Right cardiac atrium (tissue), 5 donors: ENCODE measurements around the gene SUN2. TPM values are rescaled to one million over a fixed set of nuclear protein-coding genes. Genes with fewer than 3 reads are reported as not detected.

Experiments
- ATAC-seq, 2 donors: fragments of 200-7000 bp; cut with Tn5 transposase; one replicate each; pipeline versions ENCODE4 v1.8.0 to v1.9.1; 2020; ENCODE audit warnings: moderate library complexity in 2 of 2, mild to moderate bottlenecking in 1 of 2
- DNase-seq, 3 donors: peaks; one replicate each; pipeline ENCODE4 v3.0.0-alpha.2; 2020
- H3K27ac ChIP-seq: one replicate; pipeline ENCODE4 v1.5.1; 2013; ENCODE audit warnings: mild to moderate bottlenecking, low read length, control low read depth, moderate library complexity
- H3K27me3 ChIP-seq: one replicate; pipeline ENCODE4 v1.6.1; 2013; ENCODE audit not compliant: control insufficient read depth, insufficient read depth
- H3K4me1 ChIP-seq: one replicate; pipeline ENCODE4 v1.6.1; 2013; ENCODE audit warnings: low read length; ENCODE audit not compliant: control insufficient read depth, insufficient read depth
- H3K4me3 ChIP-seq: one replicate; pipeline ENCODE4 v1.5.1; 2013; ENCODE audit warnings: low read length, control low read depth
- H3K9me3 ChIP-seq: one replicate; pipeline ENCODE4 v1.6.1; 2013; ENCODE audit warnings: low read length; ENCODE audit not compliant: control insufficient read depth
- WGBS: extraction: QIAGEN DNeasy Blood & Tissue Kit; methylation state at CpG from one replicate; pipeline ENCODE4 v1.1.7; 2013; 5-methylcytosine and 5-hydroxymethylcytosine counted together
- intact Hi-C, 4 donors: fragments of 100-400 bp; cut with DNase I; formaldehyde crosslinking; loops; one replicate each; pipeline versions ENCODE4 v1.11.0 to v1.14.0; 2022 to 2023
- polyA plus RNA-seq: library from polyadenylated mRNA; stranded (reverse); fragments of 200-250 nt; gene quantifications from one replicate; pipeline ENCODE4 v1.2.3, GENCODE V29; 2013
- total RNA-seq, 4 donors: library from RNA; stranded (reverse); fragmentation: NEBNext Ultra II Directional; extraction: Animal tissue kit (Norgen Biotek cat#: 25700); gene quantifications; one replicate each; pipeline ENCODE4 v1.2.1, GENCODE V29; 2021
- donor health status: healthy with polysubstance abuse.
- donor health status: DM: no; HTN: yes; CAD: no.
- donor health status: DM: no; HTN: no; CAD: no.
- donor health status: DM: no; HTN: yes; CAD: no; lungs with severe emphysema.
- donor health status: DM: yes; HTN: yes; CAD: no.

Gene SUN2
- total and polyA plus RNA-seq, 5 donors = 61.7 to 123 (median 110) TPM

GRCh38 chr22:38724176-38724575 lies 31.6 kb downstream of the SUN2 start:
- ATAC-seq (no peak), DNase-seq (peak in 1 of 3 donors; percentile 18)
- 97% methylated on average over 7 of the region's 7 CpGs for WGBS

GRCh38 chr22:38721551-38721950 lies 34.2 kb downstream of the SUN2 start:
- H3K4me3 ChIP-seq = no peak overlapping the region
- H3K27ac ChIP-seq = no peak overlapping the region
- ATAC-seq (no peak), DNase-seq (no peak)
- H3K4me1 ChIP-seq = no peaks in the 10 kb centered on the region
- intact Hi-C loops = no loop called here
- no peaks in the 10 kb centered on the region for H3K9me3 ChIP-seq
- 92% methylated on average over 7 of the region's 7 CpGs for WGBS
- H3K27me3 ChIP-seq = no peaks in the 10 kb centered on the region

More at GRCh38 chr22:38724176-38724575, 31.6 kb downstream of the SUN2 start:
- Histone ChIP-seq H3K9me3 (no peaks in the 10 kb centered on the region), H3K4me3 (no peak overlapping the region), H3K4me1 (no peaks in the 10 kb centered on the region), H3K27ac (no peak overlapping the region), H3K27me3 (no peaks in the 10 kb centered on the region)
- intact Hi-C loops = no loop called here

- no peaks in the 10 kb centered on the region for H3K9me3 ChIP-seq
- 90% methylated on average over 3 of the region's 3 CpGs for WGBS
- ATAC-seq (no peak), DNase-seq (no peak)
- intact Hi-C loops = no loop called here
- no peaks in the 10 kb centered on the region for H3K27me3 ChIP-seq
- no peaks in the 10 kb centered on the region for H3K4me1 ChIP-seq
- no peak overlapping the region for H3K27ac ChIP-seq
- H3K4me3 ChIP-seq = no peak overlapping the region
Observed at GRCh38 chr22:38720350-38720749, 35.4 kb downstream of the SUN2 start.

GRCh38 chr22:38719196-38719595 lies 36.6 kb downstream of the SUN2 start:
- H3K4me1 ChIP-seq = peaks cover 4% of the 10 kb centered on the region
- DNase-seq (no peak), ATAC-seq (no peak)
- 89% methylated on average over 6 of the region's 6 CpGs for WGBS
- no peaks in the 10 kb centered on the region for H3K27me3 ChIP-seq
- no peak overlapping the region for H3K27ac ChIP-seq
- intact Hi-C loops = no loop called here
- H3K9me3 ChIP-seq = no peaks in the 10 kb centered on the region
- no peak overlapping the region for H3K4me3 ChIP-seq

GRCh38 chr22:38718414-38718813 lies 37.4 kb downstream of the SUN2 start:
- Histone ChIP-seq H3K4me1 (peaks cover 5% of the 10 kb centered on the region), H3K27ac (no peak overlapping the region), H3K9me3 (no peaks in the 10 kb centered on the region), H3K27me3 (no peaks in the 10 kb centered on the region), H3K4me3 (no peak overlapping the region)
- WGBS = 29% methylated on average over 6 of the region's 6 CpGs
- peak; percentile 85 to 89 for ATAC-seq
- intact Hi-C loops = no loop called here
- DNase-seq = peak in 1 of 3 donors; percentile 62

- intact Hi-C loops = no loop called here
Observed at GRCh38 chr22:38717244-38717643, 38.6 kb downstream of the SUN2 start.

GRCh38 chr22:38716826-38717225 lies 39.0 kb downstream of the SUN2 start:
- DNase-seq = no peak

More at GRCh38 chr22:38717244-38717643, 38.6 kb downstream of the SUN2 start:
- Histone ChIP-seq H3K4me3 (no peak overlapping the region), H3K27me3 (no peaks in the 10 kb centered on the region), H3K4me1 (peaks cover 11% of the 10 kb centered on the region), H3K9me3 (no peaks in the 10 kb centered on the region), H3K27ac (no peak overlapping the region)
- ATAC-seq = no peak
- WGBS = 91% methylated on average over 6 of the region's 6 CpGs
- no peak for DNase-seq

GRCh38 chr22:38716271-38716670 lies 39.5 kb downstream of the SUN2 start:
- Histone ChIP-seq H3K4me3 (no peak overlapping the region), H3K9me3 (no peaks in the 10 kb centered on the region), H3K4me1 (peaks cover 11% of the 10 kb centered on the region), H3K27me3 (no peaks in the 10 kb centered on the region), H3K27ac (no peak overlapping the region)
- ATAC-seq (no peak), DNase-seq (no peak)
- intact Hi-C loops = no loop called here
- 97% methylated on average over 10 of the region's 10 CpGs for WGBS

More at GRCh38 chr22:38716826-38717225, 39.0 kb downstream of the SUN2 start:
- ATAC-seq = no peak
- intact Hi-C loops = no loop called here
- Histone ChIP-seq H3K27ac (no peak overlapping the region), H3K4me3 (no peak overlapping the region), H3K4me1 (peaks cover 11% of the 10 kb centered on the region), H3K27me3 (no peaks in the 10 kb centered on the region), H3K9me3 (no peaks in the 10 kb centered on the region)
- WGBS = 95% methylated on average over 9 of the region's 9 CpGs

- DNase-seq (no peak), ATAC-seq (no peak)
- 92% methylated on average over 15 of the region's 15 CpGs for WGBS
- Histone ChIP-seq H3K4me3 (no peak overlapping the region), H3K9me3 (no peaks in the 10 kb centered on the region), H3K27ac (no peak overlapping the region), H3K4me1 (peaks cover 11% of the 10 kb centered on the region), H3K27me3 (no peaks in the 10 kb centered on the region)
- intact Hi-C loops = no loop called here
Observed at GRCh38 chr22:38715852-38716251, 39.9 kb downstream of the SUN2 start.

GRCh38 chr22:38715176-38715764 lies 40.5 kb downstream of the SUN2 start:
- WGBS = 69% methylated on average over 9 of the region's 9 CpGs
- no peak overlapping the region for H3K27ac ChIP-seq
- DNase-seq (no peak), ATAC-seq (peak in 1 of 2 donors; percentile 27)
- no peaks in the 10 kb centered on the region for H3K9me3 ChIP-seq
- no peak overlapping the region for H3K4me3 ChIP-seq
- H3K4me1 ChIP-seq = peaks cover 11% of the 10 kb centered on the region
- intact Hi-C loops = no loop called here
- no peaks in the 10 kb centered on the region for H3K27me3 ChIP-seq

GRCh38 chr22:38713921-38714320 lies 41.9 kb downstream of the SUN2 start:
- DNase-seq = no peak
- Histone ChIP-seq H3K4me1 (peaks cover 11% of the 10 kb centered on the region), H3K9me3 (no peaks in the 10 kb centered on the region), H3K27me3 (no peaks in the 10 kb centered on the region), H3K27ac (no peak overlapping the region), H3K4me3 (no peak overlapping the region)
- intact Hi-C loops = loop anchor here in 1 of 4 donors (5.0 kb wide), 1 partner anchor 38 kb away; no protein-coding TSS in a partner anchor
- ATAC-seq = no peak
- WGBS = 79% methylated on average over 8 of the region's 8 CpGs
